ENCODE measurements around the gene CNTNAP2. TPM values are rescaled to one million over a fixed set of nuclear protein-coding genes. Genes with fewer than 3 reads are reported as not detected.

CNTNAP2 gene
- total and polyA plus RNA-seq, 12 donors, result 0.07 to 0.77 (median 0.24) TPM

DNA sequence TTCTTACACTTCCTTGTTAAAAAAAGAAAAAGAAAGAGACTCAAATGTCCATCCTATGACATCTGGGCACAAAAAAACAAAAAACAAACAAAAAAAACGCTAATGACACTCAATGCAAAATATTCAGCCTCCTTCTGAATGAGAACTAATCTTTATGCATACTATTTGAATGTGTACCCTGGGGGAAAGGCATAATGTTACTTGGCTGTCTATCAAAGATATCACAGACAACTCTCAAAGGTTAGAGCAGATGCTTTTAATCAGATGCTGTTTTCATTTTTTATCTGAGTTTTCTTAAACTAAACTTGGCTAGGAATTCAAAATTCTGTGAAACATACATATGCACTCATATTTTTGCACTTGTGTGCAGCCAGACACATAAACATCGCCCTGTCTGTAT, 745.8 kb downstream of the CNTNAP2 start:
- Histone ChIP-seq H3K4me1 (no peaks in the 10 kb centered on the region), H3K36me3 (no peaks in the 10 kb centered on the region), H3K9me3 (peaks cover 0 to 3% (median 0%) of the 10 kb centered on the region in 11 donors), H3K4me3 (no peak overlapping the region), H3K27me3 (no peaks in the 10 kb centered on the region), H3K27ac (no peak overlapping the region)
- no peak for ATAC-seq
- 49 to 67% methylated on average over 2 of the region's 2 CpGs for WGBS, 2 donors
- intact Hi-C loops (cut with DNase I), result loop anchor here in 1 of 10 donors (10.0 kb wide), 1 partner anchor 58 kb away; no protein-coding TSS in a partner anchor
- DNase-seq, result no peak
- TF ChIP-seq, protein P1, sequence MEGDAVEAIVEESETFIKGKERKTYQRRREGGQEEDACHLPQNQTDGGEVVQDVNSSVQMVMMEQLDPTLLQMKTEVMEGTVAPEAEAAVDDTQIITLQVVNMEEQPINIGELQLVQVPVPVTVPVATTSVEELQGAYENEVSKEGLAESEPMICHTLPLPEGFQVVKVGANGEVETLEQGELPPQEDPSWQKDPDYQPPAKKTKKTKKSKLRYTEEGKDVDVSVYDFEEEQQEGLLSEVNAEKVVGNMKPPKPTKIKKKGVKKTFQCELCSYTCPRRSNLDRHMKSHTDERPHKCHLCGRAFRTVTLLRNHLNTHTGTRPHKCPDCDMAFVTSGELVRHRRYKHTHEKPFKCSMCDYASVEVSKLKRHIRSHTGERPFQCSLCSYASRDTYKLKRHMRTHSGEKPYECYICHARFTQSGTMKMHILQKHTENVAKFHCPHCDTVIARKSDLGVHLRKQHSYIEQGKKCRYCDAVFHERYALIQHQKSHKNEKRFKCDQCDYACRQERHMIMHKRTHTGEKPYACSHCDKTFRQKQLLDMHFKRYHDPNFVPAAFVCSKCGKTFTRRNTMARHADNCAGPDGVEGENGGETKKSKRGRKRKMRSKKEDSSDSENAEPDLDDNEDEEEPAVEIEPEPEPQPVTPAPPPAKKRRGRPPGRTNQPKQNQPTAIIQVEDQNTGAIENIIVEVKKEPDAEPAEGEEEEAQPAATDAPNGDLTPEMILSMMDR (IDR thresholded peaks at IDR 0.05), result no peak

DNA sequence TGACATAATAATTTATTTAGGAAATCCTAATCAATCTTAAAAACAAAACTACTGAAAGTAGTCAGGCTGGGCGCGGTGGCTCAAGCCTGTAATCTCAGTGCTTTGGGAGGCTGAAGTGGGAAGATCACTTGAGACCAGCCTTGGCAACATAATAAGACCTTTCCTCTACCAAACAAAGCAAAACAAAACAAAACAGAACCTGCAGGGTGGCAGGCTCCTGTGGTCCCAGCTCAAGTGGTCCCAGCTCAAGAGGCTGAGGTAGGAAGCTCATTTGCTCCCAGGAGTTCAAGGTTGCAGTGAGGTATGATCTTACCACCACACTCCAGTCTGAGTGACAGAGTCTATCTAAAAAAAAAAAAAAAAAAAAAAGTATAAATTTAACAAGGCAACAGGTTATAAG, 748.0 kb downstream of the CNTNAP2 start:
- DNase-seq (no peak), ATAC-seq (no peak)
- peaks cover 0 to 14% (median 0%) of the 10 kb centered on the region in 11 donors for H3K9me3 ChIP-seq
- intact Hi-C loops (cut with DNase I), result loop anchor here in 1 of 10 donors (10.0 kb wide), 1 partner anchor 60 kb away; no protein-coding TSS in a partner anchor
- no peaks in the 10 kb centered on the region for H3K36me3 ChIP-seq
- H3K4me1 ChIP-seq, result no peaks in the 10 kb centered on the region
- H3K27me3 ChIP-seq, result no peaks in the 10 kb centered on the region
- no peak overlapping the region for H3K4me3 ChIP-seq
- TF ChIP-seq, protein P1 (IDR thresholded peaks at IDR 0.05), result no peak
- WGBS, 2 donors, result 80 to 81% methylated on average over 2 of the region's 2 CpGs
- H3K27ac ChIP-seq, result no peak overlapping the region

DNA sequence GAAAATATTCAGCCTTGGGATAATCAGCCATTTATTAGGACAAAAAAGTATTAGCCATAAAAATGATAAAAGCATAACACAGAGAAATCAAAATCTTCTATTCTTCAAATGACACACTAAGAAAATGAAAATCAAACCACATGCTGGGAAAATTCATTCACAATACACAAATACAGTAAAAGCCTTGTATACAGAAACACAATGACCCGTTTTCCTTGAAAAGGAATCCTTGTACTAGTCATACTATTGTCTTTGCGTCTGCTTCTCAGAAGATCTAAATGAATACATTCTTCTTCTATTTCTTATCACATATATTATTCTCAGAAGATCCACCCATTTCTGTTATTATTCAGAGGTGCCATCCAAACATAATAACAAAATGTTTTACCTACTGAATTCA, 749.1 kb downstream of the CNTNAP2 start:
- no peak for ATAC-seq
- TF ChIP-seq, protein P1 (IDR thresholded peaks at IDR 0.05), result no peak
- H3K4me1 ChIP-seq, result no peaks in the 10 kb centered on the region
- no peak overlapping the region for H3K4me3 ChIP-seq
- no peaks in the 10 kb centered on the region for H3K27me3 ChIP-seq
- 67 to 87% methylated on average over 2 of the region's 2 CpGs for whole genome bisulfite sequencing, 2 donors
- DNase-seq, result no peak
- no peaks in the 10 kb centered on the region for H3K36me3 ChIP-seq
- peaks cover 0 to 15% (median 0%) of the 10 kb centered on the region in 11 donors for H3K9me3 ChIP-seq
- H3K27ac ChIP-seq, result no peak overlapping the region
- intact Hi-C loops (cut with DNase I), result loop anchor here in 1 of 10 donors (10.0 kb wide), 1 partner anchor 61 kb away; no protein-coding TSS in a partner anchor

GRCh38 chr7:146874722-146875121, 758.1 kb downstream of the CNTNAP2 start:
- intact Hi-C loops (cut with DNase I), result no loop called here
- TF ChIP-seq, protein P1 (IDR thresholded peaks at IDR 0.05), result no peak
- Histone ChIP-seq H3K9me3 (peaks cover 0 to 9% (median 0%) of the 10 kb centered on the region in 11 donors), H3K4me1 (no peaks in the 10 kb centered on the region), H3K36me3 (no peaks in the 10 kb centered on the region), H3K27ac (no peak overlapping the region), H3K27me3 (no peaks in the 10 kb centered on the region), H3K4me3 (no peak overlapping the region)
- DNase-seq (no peak), ATAC-seq (no peak)
- 77 to 80% methylated on average over 4 of the region's 4 CpGs for WGBS, 2 donors

Data from heart right ventricle (tissue), 16 donors.